Activated CD4-positive, CD25-positive, alpha-beta regulatory T cell treated with anti-CD3 and anti-CD28 coated beads, Interleukin-2, amount 50 U/mL, for 72 hours (primary cell): ENCODE data around the gene ALCAM.

Experiments used
- DNase-seq: peaks from one replicate; pipeline ENCODE4 v3.0.0; 2021

ALCAM gene

GRCh38 chr3:105366326-105367062 is at the start of gene ALCAM:
TSS of gene ALCAM (plus strand) at chr3:105366909.
- peak; percentile 77 for DNase-seq

GRCh38 chr3:105317841-105318240 is 48.9 kb upstream of the ALCAM start:
- DNase-seq: no peak

GRCh38 chr3:105322570-105323273 is 44.0 kb upstream of the ALCAM start:
- DNase-seq: no peak

- DNase-seq: no peak
Measured at GRCh38 chr3:105323274-105323599, 43.5 kb upstream of the ALCAM start.

GRCh38 chr3:105324951-105325350 is 41.8 kb upstream of the ALCAM start:
- DNase-seq: no peak

- no peak for DNase-seq
Measured at GRCh38 chr3:105327662-105328337, 38.9 kb upstream of the ALCAM start.

GRCh38 chr3:105328338-105328730 is 38.4 kb upstream of the ALCAM start:
- no peak for DNase-seq

- DNase-seq: no peak
Measured at GRCh38 chr3:105332961-105333360, 33.7 kb upstream of the ALCAM start.

- no peak for DNase-seq
Measured at GRCh38 chr3:105334138-105334882, 32.4 kb upstream of the ALCAM start.

- DNase-seq: no peak
Measured at GRCh38 chr3:105339946-105340345, 26.8 kb upstream of the ALCAM start.

- DNase-seq: no peak
Measured at GRCh38 chr3:105343991-105344390, 22.7 kb upstream of the ALCAM start.

GRCh38 chr3:105345156-105345555 is 21.6 kb upstream of the ALCAM start:
- DNase-seq: no peak

GRCh38 chr3:105347625-105348302 is 18.9 kb upstream of the ALCAM start:
- DNase-seq: no peak

GRCh38 chr3:105348307-105348706 is 18.4 kb upstream of the ALCAM start:
- no peak for DNase-seq

- DNase-seq: no peak
Measured at GRCh38 chr3:105349684-105350387, 16.9 kb upstream of the ALCAM start.

GRCh38 chr3:105351821-105352220 is 14.9 kb upstream of the ALCAM start:
- no peak for DNase-seq

GRCh38 chr3:105352976-105353375 is 13.7 kb upstream of the ALCAM start:
- no peak for DNase-seq

GRCh38 chr3:105353485-105354161 is 13.1 kb upstream of the ALCAM start:
- no peak for DNase-seq

GRCh38 chr3:105354429-105354828 is 12.3 kb upstream of the ALCAM start:
- DNase-seq: no peak

GRCh38 chr3:105355408-105356061 is 11.2 kb upstream of the ALCAM start:
- no peak for DNase-seq

- no peak for DNase-seq
Measured at GRCh38 chr3:105356396-105356795, 10.3 kb upstream of the ALCAM start.
